HG03469 (cell line): Measurements from ENCODE around the gene RNF166.

Source experiments
- ATAC-seq: cut with Tn5 transposase; IDR thresholded peaks from one replicate; pipeline ENCODE4 v1.9.1; 2021; ENCODE audit warnings: mild to moderate bottlenecking, moderate library complexity, moderate number of reproducible peaks; ENCODE audit not compliant: unreplicated experiment

The RNF166 gene

GRCh38 chr16:88739977-88740726 is 33.9 kb upstream of the RNF166 start:
- no peak for ATAC-seq

DNA sequence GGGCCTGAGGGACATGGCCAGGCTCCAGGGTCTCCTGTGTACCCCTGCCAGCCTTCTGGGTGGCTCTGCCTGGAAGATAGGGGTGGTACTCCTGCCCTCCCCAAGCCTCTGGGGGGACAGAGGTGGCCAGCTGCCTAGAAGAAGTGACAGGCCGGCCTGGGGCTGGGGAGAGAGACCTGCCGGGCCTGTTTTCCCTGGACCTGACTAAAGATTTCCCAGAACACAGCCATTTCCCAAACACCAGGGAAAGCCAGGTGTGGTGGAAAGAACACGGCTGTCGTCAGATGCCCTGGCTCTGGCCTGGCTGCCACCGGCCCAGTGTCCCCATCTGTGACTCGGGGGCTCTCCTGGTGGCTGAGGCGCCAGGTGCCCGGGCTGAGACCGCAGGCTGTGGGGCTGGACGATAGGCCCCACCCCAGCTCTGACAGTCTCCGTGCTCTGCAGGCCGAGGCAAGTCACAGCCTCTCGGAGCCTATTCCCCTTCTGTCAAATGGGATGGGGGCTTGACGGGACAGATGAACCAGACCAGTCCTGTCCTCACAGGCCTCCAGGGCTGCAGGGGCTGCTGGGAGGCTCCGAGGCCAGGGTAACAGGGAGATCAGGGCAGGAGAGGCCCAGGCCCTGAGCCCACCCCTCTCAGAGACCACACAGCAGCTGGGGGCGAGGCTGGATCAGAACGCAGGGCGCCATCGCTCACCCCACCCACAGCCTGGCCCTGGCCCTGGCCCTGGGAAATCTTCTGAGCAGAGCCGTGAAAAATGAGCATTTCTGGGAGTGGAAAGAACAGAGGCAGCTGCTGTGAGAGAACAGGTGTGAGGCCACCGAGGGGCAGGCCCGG is 33.1 kb upstream of the RNF166 start:
- no peak for ATAC-seq

DNA sequence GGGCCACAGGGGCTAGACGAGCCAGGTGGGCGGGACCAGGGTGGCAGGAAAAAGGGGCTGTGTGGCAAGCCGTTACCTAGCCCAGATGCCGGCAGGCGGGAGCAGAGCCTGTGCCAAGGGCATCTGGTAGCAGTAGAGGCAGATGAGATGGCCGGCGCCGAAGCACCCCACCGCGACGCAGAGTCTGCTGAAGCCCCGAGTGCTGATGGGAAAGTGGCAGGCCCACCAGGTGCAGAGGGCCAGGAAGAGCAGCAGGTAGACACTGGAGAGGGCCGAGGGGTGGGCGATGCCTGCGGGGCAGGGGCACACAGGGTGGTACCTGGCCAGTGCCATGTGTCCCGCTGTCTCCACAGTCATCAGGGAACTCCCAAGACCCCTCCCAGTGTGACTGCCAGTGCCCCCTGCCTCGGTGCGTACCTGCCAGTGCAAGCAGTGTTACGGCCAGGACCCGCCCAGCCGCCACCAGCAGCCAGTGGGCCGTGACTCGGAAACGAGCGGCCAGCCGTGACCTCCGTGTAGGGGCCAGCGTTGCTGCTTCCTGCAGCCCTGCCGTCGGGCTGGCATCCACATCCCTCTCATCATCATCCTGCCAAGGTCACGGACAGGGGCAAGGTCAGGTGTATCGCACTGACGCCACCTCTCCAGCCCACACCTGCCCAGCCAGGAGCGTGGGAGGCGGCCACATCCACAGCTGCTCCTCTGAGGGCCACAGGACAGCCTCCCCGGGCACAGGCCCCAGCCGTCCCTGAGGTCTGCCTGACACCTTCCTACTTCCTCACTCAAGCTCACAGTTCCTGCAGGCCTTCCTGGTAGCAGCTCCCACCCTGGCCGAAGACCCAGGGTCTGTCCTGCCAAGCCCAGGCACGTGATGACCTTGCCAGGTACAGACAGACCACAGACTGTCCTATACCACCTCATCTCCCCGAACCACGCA is 32.2 kb upstream of the RNF166 start:
- no peak for ATAC-seq

DNA sequence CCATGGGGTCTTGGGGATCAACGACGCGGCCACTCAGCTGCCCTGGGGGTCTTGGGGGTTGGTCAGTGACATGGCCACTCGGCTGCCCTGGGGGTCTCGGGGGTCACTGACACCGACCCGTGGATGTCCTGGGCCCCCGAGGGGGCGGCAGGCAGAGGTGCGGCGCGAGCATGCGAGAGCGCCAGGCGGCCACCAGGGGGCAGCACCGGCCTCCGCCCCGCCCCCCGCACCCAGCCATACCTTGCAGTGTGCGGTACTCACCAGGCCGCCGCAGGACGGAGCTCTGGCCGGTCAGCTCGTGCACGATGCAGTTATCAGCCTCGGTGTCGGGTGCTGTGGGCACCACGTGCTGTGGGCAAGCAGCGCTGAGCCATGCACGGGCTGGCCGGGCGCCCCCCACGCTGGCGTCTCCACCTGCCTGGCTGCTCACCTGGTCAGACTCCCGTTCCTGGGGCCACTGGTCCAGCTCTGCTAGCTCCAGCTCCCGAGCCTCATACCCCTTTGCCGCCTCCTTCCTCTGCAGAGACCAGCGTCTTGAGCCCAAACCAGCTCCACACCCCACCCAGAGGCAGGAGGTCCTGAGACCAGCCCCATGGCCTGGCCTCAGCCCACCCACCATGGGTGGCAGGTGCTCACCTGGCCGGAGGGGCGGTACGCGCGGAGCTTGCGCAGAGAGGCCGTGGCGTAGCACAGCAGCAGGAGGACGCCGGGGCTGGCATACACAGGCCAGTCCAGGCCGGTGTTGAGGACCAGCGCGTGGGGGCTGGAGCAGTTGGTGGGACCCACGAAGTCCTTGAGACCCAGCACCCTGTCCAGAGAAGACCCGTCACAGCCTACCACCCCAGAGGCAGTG is 31.3 kb upstream of the RNF166 start:
- ATAC-seq, result no peak

DNA sequence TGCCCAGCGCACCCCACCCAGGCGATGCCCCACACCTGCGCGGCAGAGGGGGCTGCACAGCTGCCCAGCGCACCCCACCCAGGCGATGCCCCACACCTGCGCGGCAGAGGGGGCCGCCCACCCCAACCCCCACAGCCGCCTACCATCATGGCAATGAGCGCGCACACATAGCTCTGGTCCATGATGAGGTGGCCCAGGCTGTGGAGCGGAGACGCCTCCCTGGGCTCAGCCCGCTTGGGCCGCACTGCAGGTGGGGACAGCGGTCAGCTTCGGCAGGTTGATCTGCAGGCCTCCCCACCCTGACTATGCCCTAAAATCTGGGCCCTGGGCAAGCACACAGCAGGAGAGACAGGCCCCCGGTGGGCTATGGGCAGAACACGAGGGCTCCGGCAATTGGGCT is 30.3 kb upstream of the RNF166 start:
- no peak for ATAC-seq

GRCh38 chr16:88736088-88736487 is 29.9 kb upstream of the RNF166 start:
- ATAC-seq, result no peak

DNA sequence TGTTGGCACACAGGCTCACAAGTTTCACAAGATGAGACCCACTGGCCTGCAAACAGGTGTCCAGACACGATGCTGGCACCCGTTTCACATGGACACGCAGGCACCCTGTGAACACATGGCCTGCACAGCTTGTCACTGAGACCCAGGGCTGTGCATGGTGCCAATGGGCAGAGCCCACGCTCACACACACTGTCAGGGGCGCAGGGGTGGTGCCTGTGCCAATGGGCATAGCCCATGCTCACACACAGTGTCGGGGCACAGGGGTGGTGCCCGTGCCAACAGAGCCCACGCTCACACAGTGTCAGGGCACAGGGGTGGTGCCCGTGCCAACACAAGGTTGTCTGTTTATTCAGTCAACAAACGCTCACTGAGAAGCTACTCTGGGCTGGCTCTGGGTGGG is 29.4 kb upstream of the RNF166 start:
- no peak for ATAC-seq

GRCh38 chr16:88735121-88735520 is 28.9 kb upstream of the RNF166 start:
- ATAC-seq, result no peak

DNA sequence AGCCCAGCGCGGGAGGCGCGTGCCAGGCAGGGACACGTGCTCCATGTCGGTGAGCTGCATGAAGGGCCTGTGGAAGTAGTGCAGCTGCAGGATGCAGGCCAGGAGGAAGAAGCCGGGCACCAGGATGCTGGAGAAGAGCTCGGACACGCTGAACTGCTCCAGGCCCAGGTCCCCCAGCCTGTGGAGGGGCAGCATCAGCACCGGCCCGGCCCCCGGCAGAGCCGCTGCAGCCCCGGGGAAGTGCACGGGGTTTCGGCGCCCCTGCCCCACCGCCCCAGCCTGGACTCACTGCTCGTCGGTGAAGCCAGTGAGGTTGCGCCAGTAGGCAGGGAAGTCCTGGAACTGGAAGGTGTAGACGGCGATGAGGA is 28.1 kb upstream of the RNF166 start:
- no peak for ATAC-seq

GRCh38 chr16:88733630-88734360 is 27.6 kb upstream of the RNF166 start:
- no peak for ATAC-seq

DNA sequence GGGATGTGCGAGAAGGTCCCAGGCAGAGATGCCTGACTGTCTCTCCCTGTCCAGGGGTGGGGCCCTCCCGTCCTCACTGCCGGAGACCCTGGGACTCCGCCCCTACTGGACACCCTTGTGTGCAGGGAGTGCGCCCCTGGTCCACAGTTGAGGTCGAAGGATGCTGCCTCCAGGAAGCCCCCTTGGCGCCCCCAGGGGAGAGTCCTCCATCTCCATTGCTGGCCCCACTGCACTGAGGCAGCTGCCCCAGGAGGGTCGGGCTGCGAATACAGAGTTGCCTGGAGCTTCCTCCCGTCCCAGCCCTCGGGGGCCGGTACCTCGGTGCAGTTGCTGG is 26.7 kb upstream of the RNF166 start:
- ATAC-seq, result no peak

DNA sequence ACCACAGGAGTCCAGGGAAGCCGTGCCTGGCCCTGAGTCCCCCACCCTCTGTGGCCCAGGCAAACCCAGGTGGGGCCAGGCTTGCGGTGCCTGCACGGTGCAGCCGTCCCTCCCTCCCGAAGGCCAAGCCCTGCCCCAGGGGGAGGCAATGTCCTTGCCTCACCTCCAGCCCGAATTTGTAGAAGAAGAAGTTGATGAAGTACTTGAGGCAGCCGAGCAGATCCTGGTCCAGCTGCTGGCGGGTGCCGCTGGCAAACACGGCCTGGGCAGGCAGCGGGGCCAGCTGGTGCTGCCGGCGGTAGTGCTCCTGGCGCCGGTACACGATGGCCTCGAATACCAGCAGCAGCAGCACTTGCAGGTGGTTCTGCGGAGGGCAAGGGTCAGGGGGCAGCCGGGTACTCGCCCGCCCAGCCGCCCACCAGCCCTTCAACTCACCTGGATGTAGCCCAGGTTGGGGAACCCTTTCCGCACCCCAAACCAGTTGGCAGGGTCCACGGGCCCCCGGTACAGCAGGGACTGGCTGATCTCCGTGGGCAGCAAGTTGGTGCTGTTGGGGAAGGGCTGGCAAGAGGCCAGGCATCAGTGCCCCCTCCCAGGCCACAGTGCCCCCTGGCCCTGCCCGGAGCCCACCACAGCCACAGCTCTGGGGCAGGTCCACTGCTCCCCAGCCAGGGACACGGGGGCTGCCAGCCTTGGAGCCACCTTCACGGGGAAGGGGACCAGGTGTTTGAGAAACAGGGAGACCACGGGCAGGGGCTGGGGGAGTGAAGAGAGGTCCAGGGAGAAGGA is 26.2 kb upstream of the RNF166 start:
- ATAC-seq, result no peak

GRCh38 chr16:88731699-88732098 is 25.5 kb upstream of the RNF166 start:
- no peak for ATAC-seq

DNA sequence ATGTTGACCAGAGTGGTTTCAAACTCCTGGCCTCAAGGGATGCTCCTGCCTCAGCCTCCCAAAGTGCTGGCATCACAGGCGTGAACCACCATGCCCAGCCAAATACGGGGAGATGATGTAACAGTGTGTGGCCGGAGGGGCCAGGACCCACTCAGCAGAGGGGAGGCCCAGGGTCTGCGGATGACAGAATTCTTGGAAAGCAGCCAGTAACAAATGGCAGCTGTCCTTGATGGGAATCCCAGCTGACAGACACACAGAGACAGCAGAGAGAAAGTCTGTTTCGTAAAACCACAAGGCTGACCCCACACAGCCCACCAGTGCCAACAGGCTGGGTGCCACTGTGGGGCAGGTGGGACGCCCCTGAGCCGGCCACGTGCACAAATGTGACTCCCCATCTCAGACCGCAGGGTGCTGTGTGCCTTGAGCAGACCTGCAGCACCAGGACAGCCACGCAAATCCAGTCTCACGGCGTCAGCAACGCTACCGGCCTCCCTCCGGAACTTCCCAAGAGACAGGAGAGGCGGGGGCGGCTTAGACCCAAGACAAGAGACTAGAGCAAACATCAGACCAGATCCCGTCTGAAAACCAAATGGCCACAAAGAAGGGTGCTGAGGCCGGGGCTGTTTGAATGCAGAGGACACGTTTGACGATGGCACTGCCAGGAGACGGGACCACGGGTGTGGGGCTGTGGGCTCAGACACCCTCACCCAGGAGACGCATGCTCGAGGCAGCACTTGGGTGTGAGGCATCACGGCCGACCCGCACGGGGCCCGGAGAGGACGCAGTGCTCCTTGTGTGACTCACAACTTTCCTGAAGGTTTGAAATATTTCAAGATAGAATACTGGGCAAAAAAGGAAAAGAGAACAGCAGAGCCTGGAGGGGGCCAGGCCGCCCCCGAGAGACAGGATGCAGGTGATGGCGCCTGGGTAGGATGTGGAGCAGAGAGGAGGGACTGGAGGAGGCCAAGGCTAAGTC is 24.7 kb upstream of the RNF166 start:
- no peak for ATAC-seq

DNA sequence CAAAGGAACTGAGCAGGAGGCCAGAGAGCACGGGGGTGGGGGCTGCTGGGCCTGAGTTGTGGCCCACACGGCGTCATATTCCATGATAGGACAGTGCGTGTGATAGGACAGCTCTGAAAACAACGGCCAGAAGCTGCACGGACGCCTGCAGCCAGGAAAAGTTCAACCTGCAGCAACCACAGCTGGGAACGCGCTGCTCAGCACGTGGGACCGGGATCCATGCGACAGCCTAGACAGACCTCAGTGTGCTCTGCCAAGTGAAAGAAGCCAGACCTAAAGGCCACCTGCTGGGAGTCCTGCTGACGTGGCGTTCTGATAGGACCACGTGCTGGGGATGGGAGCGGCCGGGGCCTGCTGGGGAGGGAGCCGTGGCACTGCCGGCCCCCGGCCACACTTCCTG is 21.7 kb upstream of the RNF166 start:
- no peak for ATAC-seq

- no peak for ATAC-seq
Observed at GRCh38 chr16:88726981-88727380, 20.8 kb upstream of the RNF166 start.

GRCh38 chr16:88726408-88726749 is 20.2 kb upstream of the RNF166 start:
- ATAC-seq, result no peak
